Measurements from ENCODE around the gene MYO18A.
"Not testable (repeated sequence)": the region's sequence is repeated elsewhere in the genome, so short reads cannot be mapped to it uniquely, and the experiment has no call there.

MYO18A gene

DNA sequence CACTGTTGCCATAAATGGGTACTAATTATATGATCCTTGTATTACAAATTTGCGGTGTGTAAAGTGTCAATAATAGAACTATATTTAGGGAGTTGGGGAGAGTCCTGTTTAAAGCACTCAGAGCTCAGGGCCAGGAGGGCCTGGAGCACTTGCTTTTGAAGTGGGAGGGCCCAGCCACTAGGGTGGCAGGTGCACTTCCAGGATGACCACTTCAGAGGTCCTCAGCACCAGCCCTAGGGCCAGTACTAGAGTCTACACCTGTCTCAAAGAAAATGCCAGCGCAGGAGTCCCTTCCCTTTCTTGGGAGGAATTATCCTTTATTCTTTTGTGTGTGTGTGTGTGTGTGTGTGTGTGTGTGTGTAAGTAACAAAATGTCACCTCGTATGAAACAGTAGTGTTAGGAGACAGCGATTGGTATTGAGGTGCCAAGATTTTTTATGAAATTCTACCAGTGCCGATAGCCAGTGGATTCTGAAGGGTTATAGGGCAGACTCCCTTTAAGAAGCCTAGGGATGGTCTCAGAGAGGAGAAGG, 31.9 kb downstream of the MYO18A start:
- H3K36me3 ChIP-seq (ENCODE audit: control insufficient read depth, insufficient read depth, low read length) = no peaks in the 10 kb centered on the region
- peak overlapping the region; percentile 67 for H3K9ac ChIP-seq (ENCODE audit: low read length)
- H3K27ac ChIP-seq (ENCODE audit: low read depth, low read length) = peak overlapping the region; percentile 89
- peaks cover 13% of the 10 kb centered on the region for H3K4me1 ChIP-seq (ENCODE audit: control insufficient read depth, insufficient read depth, low read length)
- peak overlapping the region; percentile 77 for H3K4me3 ChIP-seq (ENCODE audit: low read length)
- no peaks in the 10 kb centered on the region for H3K27me3 ChIP-seq (ENCODE audit: control insufficient read depth, insufficient read depth, low read length)

DNA sequence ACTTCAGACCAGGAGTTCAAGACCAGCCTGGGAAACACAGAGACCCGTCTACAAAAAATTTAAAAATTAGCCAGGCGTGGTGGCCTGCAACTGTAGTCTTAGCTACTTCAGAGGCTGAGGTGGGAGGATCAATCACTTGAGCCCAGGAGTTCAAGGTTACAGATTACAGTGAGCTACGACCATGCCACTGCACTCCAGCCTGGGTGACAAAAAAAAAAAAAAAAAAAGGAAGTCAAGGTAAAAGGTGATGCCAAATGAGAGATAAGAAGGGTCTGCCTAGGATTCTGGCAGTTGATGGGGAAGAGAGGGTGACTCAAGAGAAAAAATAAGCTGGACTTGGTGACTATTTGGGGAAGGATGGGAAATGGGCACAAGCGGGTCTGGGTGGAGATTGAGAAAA, 32.5 kb downstream of the MYO18A start:
- no peaks in the 10 kb centered on the region for H3K27me3 ChIP-seq (ENCODE audit: control insufficient read depth, insufficient read depth, low read length)
- H3K4me1 ChIP-seq (ENCODE audit: control insufficient read depth, insufficient read depth, low read length) = peaks cover 13% of the 10 kb centered on the region
- H3K36me3 ChIP-seq (ENCODE audit: control insufficient read depth, insufficient read depth, low read length) = no peaks in the 10 kb centered on the region
- no peak overlapping the region for H3K4me3 ChIP-seq (ENCODE audit: low read length)
- H3K9ac ChIP-seq (ENCODE audit: low read length) = no peak overlapping the region
- no peak overlapping the region for H3K27ac ChIP-seq (ENCODE audit: low read depth, low read length)

DNA sequence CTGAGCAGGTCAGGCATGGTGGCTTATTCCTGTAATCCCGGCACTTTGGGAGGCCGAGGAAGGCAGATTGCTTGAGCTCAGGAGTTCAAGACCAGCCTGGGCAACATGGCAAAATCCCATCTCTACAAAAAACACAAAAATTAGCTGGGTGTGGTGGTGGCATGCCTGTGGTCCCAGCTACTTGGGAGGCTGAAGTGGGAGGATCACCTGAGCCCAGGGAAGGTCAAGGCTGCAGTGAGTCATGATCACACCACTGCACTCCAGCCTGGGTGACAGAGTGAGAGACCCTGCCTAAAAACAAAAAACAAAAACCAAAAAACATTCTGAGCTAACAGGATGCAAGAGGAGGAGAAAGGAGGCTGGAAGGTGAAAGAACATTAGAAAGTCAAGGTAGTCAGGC, 33.0 kb downstream of the MYO18A start:
- H3K4me3 ChIP-seq (ENCODE audit: low read length); H3K27me3 ChIP-seq (ENCODE audit: control insufficient read depth, insufficient read depth, low read length); H3K9ac ChIP-seq (ENCODE audit: low read length); H3K36me3 ChIP-seq (ENCODE audit: control insufficient read depth, insufficient read depth, low read length); H3K27ac ChIP-seq (ENCODE audit: low read depth, low read length): not testable (repeated sequence)
- H3K4me1 ChIP-seq (ENCODE audit: control insufficient read depth, insufficient read depth, low read length) = peaks cover 13% of the 10 kb centered on the region

DNA sequence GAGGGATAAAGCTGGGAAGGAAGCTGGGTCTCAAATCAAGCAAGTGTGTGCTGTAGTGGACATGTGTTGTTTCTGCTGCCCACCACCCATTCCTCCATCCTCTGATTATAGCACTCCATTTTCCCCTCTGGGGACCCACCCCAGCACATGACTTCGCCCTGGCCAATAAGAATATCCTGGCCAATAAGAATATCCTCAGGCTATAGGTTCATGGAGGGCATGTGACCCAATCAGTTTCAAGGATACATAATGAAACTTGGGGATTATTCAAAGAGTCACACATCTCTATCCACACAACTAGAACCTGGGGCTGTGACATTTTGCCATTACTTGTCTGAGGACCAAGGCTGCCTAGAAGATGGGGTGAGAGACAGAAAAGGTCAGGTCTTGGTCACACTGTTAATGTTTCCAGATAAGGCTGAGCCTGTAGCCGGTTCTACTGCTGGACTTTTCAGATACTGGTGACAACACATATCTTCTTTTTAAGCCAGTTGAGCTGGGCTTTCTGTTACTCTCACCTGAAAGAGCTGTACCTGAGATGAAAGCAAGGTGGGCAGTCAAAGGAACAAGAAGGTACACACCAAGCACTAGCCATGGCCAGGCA, 33.7 kb downstream of the MYO18A start:
- Histone ChIP-seq H3K27me3 (ENCODE audit: control insufficient read depth, insufficient read depth, low read length) (no peaks in the 10 kb centered on the region), H3K4me3 (ENCODE audit: low read length) (no peak overlapping the region), H3K4me1 (ENCODE audit: control insufficient read depth, insufficient read depth, low read length) (peaks cover 13% of the 10 kb centered on the region), H3K9ac (ENCODE audit: low read length) (no peak overlapping the region), H3K36me3 (ENCODE audit: control insufficient read depth, insufficient read depth, low read length) (no peaks in the 10 kb centered on the region), H3K27ac (ENCODE audit: low read depth, low read length) (no peak overlapping the region)

DNA sequence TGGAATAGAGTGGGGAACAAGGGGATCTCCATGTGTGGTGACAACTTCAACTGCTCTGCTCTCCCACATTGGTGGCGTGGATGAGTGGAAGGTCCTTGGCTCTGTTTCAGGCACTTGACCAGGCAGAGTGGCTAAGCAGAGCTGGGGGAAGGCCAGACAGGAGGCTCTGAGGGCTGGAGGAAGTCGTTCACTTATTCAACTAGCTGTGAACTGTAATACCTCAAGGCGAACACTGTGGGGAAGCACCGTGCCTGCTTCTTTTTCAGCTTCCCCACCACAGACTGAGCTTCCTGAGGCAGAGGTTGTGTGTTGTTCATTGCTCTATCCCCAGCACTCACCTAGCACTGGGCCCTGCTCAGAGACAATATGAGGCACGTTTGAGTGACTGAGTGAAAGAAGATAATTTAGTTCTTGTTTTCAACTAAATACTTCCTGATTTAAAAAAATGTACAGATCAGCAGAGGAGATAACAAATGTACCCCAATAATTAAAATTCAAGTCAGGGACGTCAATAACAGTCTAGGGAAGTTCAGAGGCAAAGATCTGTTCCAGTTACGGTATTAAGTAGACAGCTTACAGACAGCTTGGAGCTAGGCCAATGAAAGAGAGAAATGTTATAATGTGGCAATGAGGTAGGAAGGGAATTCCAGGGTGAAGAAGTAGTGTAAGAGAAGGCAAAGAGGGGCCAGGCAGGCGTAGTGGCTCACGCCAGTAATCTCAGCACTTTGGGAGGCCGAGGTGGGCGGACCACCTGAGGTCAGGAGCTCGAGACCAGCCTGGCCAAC, 34.7 kb downstream of the MYO18A start:
- Histone ChIP-seq H3K9ac (ENCODE audit: low read length) (peak overlapping the region; percentile 21), H3K36me3 (ENCODE audit: control insufficient read depth, insufficient read depth, low read length) (no peaks in the 10 kb centered on the region), H3K27ac (ENCODE audit: low read depth, low read length) (no peak overlapping the region), H3K27me3 (ENCODE audit: control insufficient read depth, insufficient read depth, low read length) (no peaks in the 10 kb centered on the region), H3K4me3 (ENCODE audit: low read length) (no peak overlapping the region), H3K4me1 (ENCODE audit: control insufficient read depth, insufficient read depth, low read length) (peaks cover 17% of the 10 kb centered on the region)

DNA sequence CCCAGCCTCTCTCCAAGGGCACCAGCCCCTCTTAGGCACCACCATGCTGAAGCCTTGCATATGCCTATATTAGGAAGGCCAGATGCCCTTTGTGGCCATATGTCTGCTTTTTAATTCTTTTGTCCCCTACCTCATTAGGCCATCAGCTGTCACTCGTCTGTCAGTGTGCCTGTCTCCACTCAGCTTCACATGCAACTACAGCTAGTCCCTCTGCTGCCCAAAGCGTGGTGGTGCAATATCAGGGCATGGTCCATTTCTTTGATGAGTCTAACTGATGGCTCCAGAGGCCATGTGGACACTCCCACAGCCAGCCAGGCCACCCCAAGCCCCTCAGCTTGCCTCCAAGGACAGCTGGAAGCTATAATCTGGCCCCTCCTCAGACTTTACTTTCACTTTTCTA, 36.3 kb downstream of the MYO18A start:
- Histone ChIP-seq H3K27me3 (ENCODE audit: control insufficient read depth, insufficient read depth, low read length) (no peaks in the 10 kb centered on the region), H3K36me3 (ENCODE audit: control insufficient read depth, insufficient read depth, low read length) (no peaks in the 10 kb centered on the region), H3K27ac (ENCODE audit: low read depth, low read length) (no peak overlapping the region), H3K9ac (ENCODE audit: low read length) (no peak overlapping the region), H3K4me1 (ENCODE audit: control insufficient read depth, insufficient read depth, low read length) (peaks cover 24% of the 10 kb centered on the region), H3K4me3 (ENCODE audit: low read length) (no peak overlapping the region)

DNA sequence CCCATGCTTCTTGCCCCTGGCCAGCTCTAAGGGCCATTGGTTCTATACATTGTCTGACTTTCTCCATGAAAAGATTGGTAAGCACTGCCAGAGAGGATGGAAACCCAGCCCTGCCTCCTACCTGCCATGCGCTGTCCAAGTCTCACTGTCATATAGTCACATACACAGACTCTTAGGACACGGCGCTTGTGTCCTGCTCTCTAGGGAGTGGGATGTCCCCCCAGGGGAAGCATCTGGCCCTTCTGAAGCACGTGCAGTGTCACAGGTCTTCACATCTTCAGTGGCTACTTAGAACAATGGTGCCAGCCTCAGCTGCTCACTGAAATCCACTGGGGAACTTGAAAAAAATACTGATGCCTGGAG, 38.7 kb downstream of the MYO18A start:
- Histone ChIP-seq H3K27me3 (ENCODE audit: control insufficient read depth, insufficient read depth, low read length) (no peaks in the 10 kb centered on the region), H3K4me1 (ENCODE audit: control insufficient read depth, insufficient read depth, low read length) (peaks cover 18% of the 10 kb centered on the region), H3K27ac (ENCODE audit: low read depth, low read length) (no peak overlapping the region), H3K36me3 (ENCODE audit: control insufficient read depth, insufficient read depth, low read length) (no peaks in the 10 kb centered on the region), H3K9ac (ENCODE audit: low read length) (no peak overlapping the region), H3K4me3 (ENCODE audit: low read length) (peak overlapping the region; percentile 20)

DNA sequence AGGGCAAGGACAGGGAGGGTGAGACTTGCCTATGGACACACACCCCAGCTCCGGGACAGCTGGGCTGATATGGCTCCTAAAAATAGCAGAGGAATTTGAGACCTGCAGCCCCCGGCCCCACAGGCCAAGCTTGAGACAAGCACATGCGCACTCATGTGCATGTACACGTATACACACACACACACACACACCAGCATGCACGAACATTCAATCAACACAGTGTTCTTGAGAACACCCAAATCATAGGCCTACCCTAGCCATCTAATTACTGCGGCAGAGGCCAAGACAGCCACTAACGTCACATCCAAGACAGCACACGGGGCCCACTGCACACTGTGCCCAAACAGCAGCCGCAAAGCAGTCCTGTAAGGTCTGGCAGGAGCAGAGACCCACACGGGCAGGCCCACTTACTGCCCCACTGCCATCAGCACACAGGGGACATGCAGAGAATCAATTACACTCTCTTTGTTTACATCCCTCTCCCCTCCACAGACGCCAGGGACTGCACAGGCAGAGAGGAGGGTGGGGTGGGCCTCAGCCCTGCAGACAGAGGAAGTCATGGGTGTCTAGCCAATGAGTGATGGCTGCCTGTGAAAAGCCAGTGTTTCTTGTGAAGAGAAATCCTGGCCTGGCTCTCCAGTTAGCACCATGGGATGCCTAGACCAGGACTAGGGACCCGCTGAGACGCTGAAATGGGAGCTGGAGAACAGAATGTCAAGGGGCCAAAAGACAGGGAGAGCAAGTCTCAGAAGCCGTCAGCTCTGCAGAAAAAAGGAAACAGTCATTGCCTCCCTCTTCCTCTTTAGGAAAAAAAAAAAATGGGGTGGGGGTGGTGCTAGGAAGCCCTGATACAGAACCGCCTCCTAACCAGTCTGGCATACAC, 39.3 kb downstream of the MYO18A start:
- Histone ChIP-seq H3K9ac (ENCODE audit: low read length) (no peak overlapping the region), H3K4me3 (ENCODE audit: low read length) (peak overlapping the region; percentile 65), H3K27ac (ENCODE audit: low read depth, low read length) (peak overlapping the region; percentile 3), H3K36me3 (ENCODE audit: control insufficient read depth, insufficient read depth, low read length) (no peaks in the 10 kb centered on the region), H3K27me3 (ENCODE audit: control insufficient read depth, insufficient read depth, low read length) (no peaks in the 10 kb centered on the region), H3K4me1 (ENCODE audit: control insufficient read depth, insufficient read depth, low read length) (peaks cover 18% of the 10 kb centered on the region)

DNA sequence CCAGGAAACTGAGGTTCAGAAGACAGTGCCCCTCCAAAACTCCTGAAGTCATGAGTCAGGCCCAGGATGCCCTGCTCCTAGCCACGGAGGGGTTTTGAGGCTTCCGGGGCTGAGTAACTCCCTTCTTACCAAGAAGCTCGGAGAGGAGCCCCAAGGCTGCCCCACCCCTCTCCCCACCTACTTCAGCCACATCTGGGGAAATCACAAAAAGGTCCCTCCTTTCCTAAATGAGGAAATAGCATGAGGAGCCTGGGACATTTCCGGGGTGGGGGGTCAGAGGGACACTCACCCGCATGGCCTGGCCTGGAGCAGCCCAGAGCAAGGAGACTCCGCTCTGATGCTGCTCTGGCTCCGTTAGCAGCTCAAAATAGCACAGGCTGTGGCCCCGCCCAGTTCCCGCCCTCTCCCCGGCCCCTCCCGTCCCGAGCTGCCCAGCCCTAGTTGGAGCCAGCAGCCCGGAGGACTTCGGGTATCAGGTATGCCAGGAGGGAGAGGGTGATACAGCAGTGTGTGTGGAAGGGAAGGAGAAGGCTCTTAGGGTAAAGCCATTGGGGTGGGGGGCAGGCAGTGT, 40.1 kb downstream of the MYO18A start:
- Histone ChIP-seq H3K4me3 (ENCODE audit: low read length) (peak overlapping the region; percentile 65), H3K9ac (ENCODE audit: low read length) (no peak overlapping the region), H3K36me3 (ENCODE audit: control insufficient read depth, insufficient read depth, low read length) (no peaks in the 10 kb centered on the region), H3K4me1 (ENCODE audit: control insufficient read depth, insufficient read depth, low read length) (peaks cover 17% of the 10 kb centered on the region), H3K27ac (ENCODE audit: low read depth, low read length) (peak overlapping the region; percentile 3), H3K27me3 (ENCODE audit: control insufficient read depth, insufficient read depth, low read length) (no peaks in the 10 kb centered on the region)

DNA sequence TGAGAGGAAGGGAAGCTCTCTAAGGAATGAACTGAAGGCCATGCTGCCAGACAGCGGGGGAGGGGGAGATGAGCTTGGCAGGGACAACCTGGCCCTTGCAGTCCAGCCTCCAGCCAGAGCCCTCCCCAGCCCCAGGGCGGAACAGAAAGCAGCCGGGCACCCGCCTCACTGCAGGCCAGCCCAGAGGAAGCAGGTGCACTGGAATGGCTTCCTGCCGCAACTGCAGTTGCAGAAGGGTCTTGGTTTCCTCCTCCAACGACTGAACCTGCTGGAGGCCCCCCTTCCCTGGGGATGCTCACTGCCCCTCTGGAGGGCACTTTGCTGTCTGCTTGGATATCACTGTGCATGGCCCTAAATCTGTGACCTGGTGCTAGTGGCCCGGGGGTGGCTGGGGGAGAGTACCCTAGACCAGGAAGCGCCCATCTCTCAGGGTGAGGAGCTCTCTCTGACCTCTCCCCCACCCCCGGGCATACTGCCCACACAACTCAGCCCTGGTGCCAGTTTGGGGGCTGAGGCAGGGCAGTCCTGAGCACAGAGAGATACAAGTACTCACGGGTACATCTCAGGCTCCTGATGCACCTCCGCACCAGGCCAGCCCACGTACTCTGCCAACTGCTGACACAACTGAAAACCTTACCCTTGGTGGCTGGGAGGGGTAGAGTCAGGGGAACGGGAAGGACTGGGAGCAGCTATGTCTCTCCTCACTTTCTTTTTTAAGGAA, 41.1 kb downstream of the MYO18A start:
- Histone ChIP-seq H3K36me3 (ENCODE audit: control insufficient read depth, insufficient read depth, low read length) (no peaks in the 10 kb centered on the region), H3K4me1 (ENCODE audit: control insufficient read depth, insufficient read depth, low read length) (peaks cover 16% of the 10 kb centered on the region), H3K4me3 (ENCODE audit: low read length) (peak overlapping the region; percentile 52), H3K9ac (ENCODE audit: low read length) (no peak overlapping the region), H3K27me3 (ENCODE audit: control insufficient read depth, insufficient read depth, low read length) (no peaks in the 10 kb centered on the region), H3K27ac (ENCODE audit: low read depth, low read length) (peak overlapping the region; percentile 27)

DNA sequence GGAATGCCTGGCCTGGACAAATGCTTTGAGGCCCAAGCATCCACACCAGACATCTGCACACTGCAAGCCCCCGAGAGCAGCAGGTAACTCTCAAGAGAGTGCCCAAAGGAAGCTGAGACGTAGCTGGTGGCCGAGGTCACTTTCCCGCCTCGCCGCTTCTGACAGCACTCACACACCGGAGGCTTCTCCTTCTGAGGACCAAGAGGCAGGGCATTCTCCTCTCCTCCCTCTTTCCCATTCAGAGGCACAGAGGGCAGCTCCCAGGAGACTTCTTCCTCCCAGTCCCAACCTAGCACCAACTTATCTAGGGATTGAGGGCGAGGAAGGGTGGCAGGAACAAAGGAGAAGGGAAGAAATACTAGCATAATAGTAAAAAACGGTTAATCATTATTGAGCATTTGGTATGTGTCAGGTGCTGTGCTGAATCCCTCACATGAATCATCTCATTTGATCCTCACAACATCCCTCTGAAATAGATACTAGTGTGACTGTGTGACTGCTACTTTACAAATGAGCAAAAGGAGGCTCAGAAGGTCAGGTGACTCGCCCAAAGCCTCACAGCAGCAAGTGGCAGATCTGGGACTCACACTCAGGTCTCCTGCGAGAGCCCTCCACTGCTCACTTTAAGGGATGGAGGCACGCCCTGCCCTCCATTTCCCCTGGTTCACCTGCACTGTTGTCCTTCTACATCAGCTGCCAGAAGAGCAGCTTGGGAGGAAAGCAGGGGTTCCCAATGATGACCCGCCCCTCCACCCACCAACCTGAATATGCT, 41.8 kb downstream of the MYO18A start:
- Histone ChIP-seq H3K27ac (ENCODE audit: low read depth, low read length) (no peak overlapping the region), H3K4me1 (ENCODE audit: control insufficient read depth, insufficient read depth, low read length) (peaks cover 16% of the 10 kb centered on the region), H3K27me3 (ENCODE audit: control insufficient read depth, insufficient read depth, low read length) (no peaks in the 10 kb centered on the region), H3K4me3 (ENCODE audit: low read length) (peak overlapping the region; percentile 52), H3K9ac (ENCODE audit: low read length) (no peak overlapping the region), H3K36me3 (ENCODE audit: control insufficient read depth, insufficient read depth, low read length) (no peaks in the 10 kb centered on the region)

All from rectal smooth muscle tissue (tissue), 1 donor.